Measurements from ENCODE around the gene LY6G5C. TPM values are rescaled to one million over a fixed set of nuclear protein-coding genes. Genes with fewer than 3 reads are reported as not detected.

Gene LY6G5C
- total and polyA plus RNA-seq, 2 donors (not counting 3 experiments of a cell fraction or from before 2014, with no cell fraction given), result 8.2 to 11.4 TPM

DNA sequence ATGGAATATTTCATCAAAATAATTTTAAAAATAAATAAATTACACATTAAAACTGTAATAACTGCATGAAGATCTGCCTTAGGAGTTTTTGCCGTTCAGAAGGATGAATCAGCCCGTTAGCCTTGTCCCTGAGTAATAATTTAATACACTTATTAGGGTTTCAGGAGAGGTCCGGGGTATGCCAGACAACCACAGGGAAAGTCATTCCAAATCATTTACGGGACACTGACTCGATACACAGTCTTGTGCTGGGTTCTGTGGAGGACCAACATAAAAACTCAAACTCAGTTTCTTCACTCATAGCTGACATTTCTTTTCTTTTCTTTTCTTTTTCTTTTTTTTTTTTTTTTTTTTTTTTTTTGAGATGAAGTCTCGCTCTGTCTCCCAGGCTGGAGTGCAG lies 25.1 kb upstream of the LY6G5C start:
- BruUV-seq (replicated peaks), result no TSS peak
- Histone ChIP-seq H3K4me3 (replicated peaks in 1 of 3; ENCODE audit: insufficient read depth in 1 of 3, low read depth in 1 of 3, low read length in 3 of 3) (no peak overlapping the region), H3K9me3 (replicated peaks; ENCODE audit: control insufficient read depth, insufficient read depth, low read length) (no peaks in the 10 kb centered on the region), H4K20me1 (replicated peaks; ENCODE audit: control insufficient read depth, extremely low read depth, insufficient read depth, low read length) (no peaks in the 10 kb centered on the region), H3K27ac (ENCODE audit: insufficient read depth, low read depth, low read length) (no peak overlapping the region), H3K9ac (replicated peaks; ENCODE audit: extremely low read depth, insufficient read depth, low read length) (no peak overlapping the region), H3K27me3 (ENCODE audit: control insufficient read depth in 2 of 2, insufficient read depth in 2 of 2, low read length in 2 of 2) (no peaks in the 10 kb centered on the region), H2AFZ (ENCODE audit: low read depth, low read length) (no peak overlapping the region), H3K9me1 (replicated peaks; ENCODE audit: control insufficient read depth, extremely low read depth, insufficient read depth, low read length) (no peaks in the 10 kb centered on the region), H3K4me2 (ENCODE audit: insufficient read depth, low read length) (no peak overlapping the region), H3K79me2 (ENCODE audit: control insufficient read depth, insufficient read depth, low read length) (peaks cover 18% of the 10 kb centered on the region), H3K4me1 (ENCODE audit: control insufficient read depth, extremely low read depth, insufficient read depth, low read length) (peaks cover 15% of the 10 kb centered on the region), H3K36me3 (ENCODE audit: control insufficient read depth in 2 of 2, extremely low read depth in 1 of 2, insufficient read depth in 2 of 2, low read length in 2 of 2) (no peaks in the 10 kb centered on the region)
- POLR2A ChIA-PET, result interaction anchor here (0.6 kb wide), 2 partner anchors 24 to 253 kb away, joined by 4 to 9 read pairs; partner anchors contain the start of gene SKIC2
- intact Hi-C loops (cut with micrococcal nuclease), result no loop called here
- TF ChIP-seq, protein P1, sequence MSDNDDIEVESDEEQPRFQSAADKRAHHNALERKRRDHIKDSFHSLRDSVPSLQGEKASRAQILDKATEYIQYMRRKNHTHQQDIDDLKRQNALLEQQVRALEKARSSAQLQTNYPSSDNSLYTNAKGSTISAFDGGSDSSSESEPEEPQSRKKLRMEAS (IDR thresholded peaks at IDR 0.05; ENCODE audit: insufficient read depth, insufficient read length), result no peak
- TF ChIP-seq, protein P2, sequence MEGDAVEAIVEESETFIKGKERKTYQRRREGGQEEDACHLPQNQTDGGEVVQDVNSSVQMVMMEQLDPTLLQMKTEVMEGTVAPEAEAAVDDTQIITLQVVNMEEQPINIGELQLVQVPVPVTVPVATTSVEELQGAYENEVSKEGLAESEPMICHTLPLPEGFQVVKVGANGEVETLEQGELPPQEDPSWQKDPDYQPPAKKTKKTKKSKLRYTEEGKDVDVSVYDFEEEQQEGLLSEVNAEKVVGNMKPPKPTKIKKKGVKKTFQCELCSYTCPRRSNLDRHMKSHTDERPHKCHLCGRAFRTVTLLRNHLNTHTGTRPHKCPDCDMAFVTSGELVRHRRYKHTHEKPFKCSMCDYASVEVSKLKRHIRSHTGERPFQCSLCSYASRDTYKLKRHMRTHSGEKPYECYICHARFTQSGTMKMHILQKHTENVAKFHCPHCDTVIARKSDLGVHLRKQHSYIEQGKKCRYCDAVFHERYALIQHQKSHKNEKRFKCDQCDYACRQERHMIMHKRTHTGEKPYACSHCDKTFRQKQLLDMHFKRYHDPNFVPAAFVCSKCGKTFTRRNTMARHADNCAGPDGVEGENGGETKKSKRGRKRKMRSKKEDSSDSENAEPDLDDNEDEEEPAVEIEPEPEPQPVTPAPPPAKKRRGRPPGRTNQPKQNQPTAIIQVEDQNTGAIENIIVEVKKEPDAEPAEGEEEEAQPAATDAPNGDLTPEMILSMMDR (IDR thresholded peaks at IDR 0.05; ENCODE audit: extremely low read depth in 1 of 2, insufficient read depth in 1 of 2, low read depth in 1 of 2, low read length in 2 of 2), result no peak
- TF ChIP-seq POLR2A (IDR thresholded peaks at IDR 0.05; ENCODE audit: low read depth, low read length) (no peak), GATA2 (IDR thresholded peaks at IDR 0.05; ENCODE audit: insufficient read depth, insufficient read length, low read depth, low read length) (no peak), MYC (IDR thresholded peaks at IDR 0.05; ENCODE audit: low read depth, low read length) (no peak), EZH2 (IDR thresholded peaks at IDR 0.05; ENCODE audit: borderline replicate concordance, low read depth, low read length, severe bottlenecking) (no peak), FOS (IDR thresholded peaks at IDR 0.05; ENCODE audit: borderline replicate concordance, insufficient read depth, low read length) (no peak), JUN (IDR thresholded peaks at IDR 0.05; ENCODE audit: borderline replicate concordance, insufficient read depth, insufficient read length, low read depth) (no peak), POLR2AphosphoS5 (IDR thresholded peaks at IDR 0.05; ENCODE audit: insufficient read depth, low read depth, low read length) (no peak)
- CTCF ChIA-PET, result no interaction called here
- DNase-seq (ENCODE audit: low read depth, low spot score) (no peak), FAIRE-seq (no peak)
- dilution Hi-C loops (cut with MboI; ENCODE audit: extremely low pct_ligation_motif_present, low sequenced_read_pairs), result no loop called here

Measured in endothelial cell of umbilical vein (primary cell).